ENCODE results near the gene PLVAP. TPM values are rescaled to one million over a fixed set of nuclear protein-coding genes. Genes with fewer than 3 reads are reported as not detected.

PLVAP gene
- total RNA-seq, 1 donor from 2014 or later, result 0.95 TPM

- Mint-ChIP-seq H3K9me3 (ENCODE audit: unreplicated experiment) (no peaks in the 10 kb centered on the region), H3K36me3 (ENCODE audit: low read depth, unreplicated experiment) (peaks cover 5% of the 10 kb centered on the region), H3K4me3 (ENCODE audit: unreplicated experiment) (no peak overlapping the region), H3K27ac (ENCODE audit: unreplicated experiment) (no peak overlapping the region), H3K27me3 (ENCODE audit: low read depth, unreplicated experiment) (peaks cover 2% of the 10 kb centered on the region), H3K4me1 (ENCODE audit: low read depth, unreplicated experiment) (peaks cover 6% of the 10 kb centered on the region)
- DNase-seq (ENCODE audit: low read depth), result no peak
- H3K79me2 ChIP-seq (ENCODE audit: insufficient read depth, low read length), result no peaks in the 10 kb centered on the region
- no peaks in the 10 kb centered on the region for H3K27me3 ChIP-seq (ENCODE audit: insufficient read depth, low read length)
- no peak overlapping the region for H3K4me2 ChIP-seq (ENCODE audit: low read length)
- no peaks in the 10 kb centered on the region for H3K9me3 ChIP-seq (ENCODE audit: insufficient read depth, low read depth, low read length)
- TF ChIP-seq CTCF (IDR thresholded peaks at IDR 0.05; ENCODE audit: insufficient read depth, low read depth, low read length), result no peak
- no peak for TF ChIP-seq EZH2 (IDR thresholded peaks at IDR 0.05; ENCODE audit: insufficient read depth, low read length)
- H4K20me1 ChIP-seq (ENCODE audit: insufficient read depth, low read length), result peaks cover 3% of the 10 kb centered on the region
- FAIRE-seq, result no peak
- no peak overlapping the region for H3K9ac ChIP-seq (ENCODE audit: low read length)
- peaks cover 3% of the 10 kb centered on the region for H3K4me1 ChIP-seq (ENCODE audit: insufficient read depth, low read length)
- H3K4me3 ChIP-seq (ENCODE audit: insufficient read depth, low read depth, low read length), result no peak overlapping the region
- H3K36me3 ChIP-seq (ENCODE audit: insufficient read depth, low read length), result no peaks in the 10 kb centered on the region
- H2AFZ ChIP-seq (ENCODE audit: low read depth, low read length), result no peak overlapping the region
- no peak overlapping the region for H3K27ac ChIP-seq (ENCODE audit: low read depth, low read length)
Observed at GRCh38 chr19:17327654-17328516, 49.3 kb downstream of the PLVAP start.

GRCh38 chr19:17327068-17327653 lies 50.0 kb downstream of the PLVAP start:
- Histone ChIP-seq H3K79me2 (ENCODE audit: insufficient read depth, low read length) (no peaks in the 10 kb centered on the region), H3K27me3 (ENCODE audit: insufficient read depth, low read length) (no peaks in the 10 kb centered on the region), H3K27ac (ENCODE audit: low read depth, low read length) (no peak overlapping the region), H3K4me1 (ENCODE audit: insufficient read depth, low read length) (peaks cover 3% of the 10 kb centered on the region), H3K4me2 (ENCODE audit: low read length) (no peak overlapping the region), H3K9ac (ENCODE audit: low read length) (no peak overlapping the region), H2AFZ (ENCODE audit: low read depth, low read length) (no peak overlapping the region), H4K20me1 (ENCODE audit: insufficient read depth, low read length) (peaks cover 10% of the 10 kb centered on the region), H3K9me3 (ENCODE audit: insufficient read depth, low read depth, low read length) (no peaks in the 10 kb centered on the region), H3K36me3 (ENCODE audit: insufficient read depth, low read length) (no peaks in the 10 kb centered on the region), H3K4me3 (ENCODE audit: insufficient read depth, low read depth, low read length) (no peak overlapping the region)
- Mint-ChIP-seq H3K27ac (ENCODE audit: unreplicated experiment) (no peak overlapping the region), H3K27me3 (ENCODE audit: low read depth, unreplicated experiment) (peaks cover 2% of the 10 kb centered on the region), H3K36me3 (ENCODE audit: low read depth, unreplicated experiment) (peaks cover 9% of the 10 kb centered on the region), H3K9me3 (ENCODE audit: unreplicated experiment) (no peaks in the 10 kb centered on the region), H3K4me1 (ENCODE audit: low read depth, unreplicated experiment) (peaks cover 6% of the 10 kb centered on the region), H3K4me3 (ENCODE audit: unreplicated experiment) (no peak overlapping the region)
- FAIRE-seq, result no peak
- TF ChIP-seq EZH2 (IDR thresholded peaks at IDR 0.05; ENCODE audit: insufficient read depth, low read length), result no peak
- no peak for DNase-seq (ENCODE audit: low read depth)

- Mint-ChIP-seq H3K27me3 (ENCODE audit: low read depth, unreplicated experiment) (peaks cover 2% of the 10 kb centered on the region), H3K36me3 (ENCODE audit: low read depth, unreplicated experiment) (peaks cover 9% of the 10 kb centered on the region), H3K4me3 (ENCODE audit: unreplicated experiment) (no peak overlapping the region), H3K9me3 (ENCODE audit: unreplicated experiment) (no peaks in the 10 kb centered on the region), H3K27ac (ENCODE audit: unreplicated experiment) (no peak overlapping the region), H3K4me1 (ENCODE audit: low read depth, unreplicated experiment) (peaks cover 6% of the 10 kb centered on the region)
- Histone ChIP-seq H3K27me3 (ENCODE audit: insufficient read depth, low read length) (no peaks in the 10 kb centered on the region), H3K4me3 (ENCODE audit: insufficient read depth, low read depth, low read length) (no peak overlapping the region), H3K9ac (ENCODE audit: low read length) (no peak overlapping the region), H3K27ac (ENCODE audit: low read depth, low read length) (no peak overlapping the region), H2AFZ (ENCODE audit: low read depth, low read length) (no peak overlapping the region), H3K79me2 (ENCODE audit: insufficient read depth, low read length) (no peaks in the 10 kb centered on the region), H3K9me3 (ENCODE audit: insufficient read depth, low read depth, low read length) (no peaks in the 10 kb centered on the region), H4K20me1 (ENCODE audit: insufficient read depth, low read length) (peaks cover 13% of the 10 kb centered on the region), H3K4me2 (ENCODE audit: low read length) (no peak overlapping the region), H3K4me1 (ENCODE audit: insufficient read depth, low read length) (peaks cover 3% of the 10 kb centered on the region), H3K36me3 (ENCODE audit: insufficient read depth, low read length) (no peaks in the 10 kb centered on the region)
- FAIRE-seq (no peak), DNase-seq (ENCODE audit: low read depth) (no peak)
- no peak for TF ChIP-seq EZH2 (IDR thresholded peaks at IDR 0.05; ENCODE audit: insufficient read depth, low read length)
- no peak for TF ChIP-seq CTCF (IDR thresholded peaks at IDR 0.05; ENCODE audit: insufficient read depth, low read depth, low read length)
Observed at GRCh38 chr19:17326595-17326966, 50.6 kb downstream of the PLVAP start.
